Hematopoietic multipotent progenitor cell (in vitro differentiated cells): ENCODE results near the gene ENAH. TPM values are rescaled to one million over a fixed set of nuclear protein-coding genes. Genes with fewer than 3 reads are reported as not detected.

ENCODE experiments used
- DNase-seq, 3 donors: peaks; one replicate each; pipeline ENCODE4 v3.0.0-alpha.2; 2011 to 2015; ENCODE audit warnings: low read depth in 2 of 3, low spot score in 2 of 3
- total RNA-seq: library from RNA; depleted of rRNA; stranded (reverse); fragments of >200 nt; gene quantifications from one replicate; pipeline ENCODE4 v1.2.3, GENCODE V29; 2012

The ENAH gene
- total RNA-seq, 1 donor: 0.54 TPM

DNA sequence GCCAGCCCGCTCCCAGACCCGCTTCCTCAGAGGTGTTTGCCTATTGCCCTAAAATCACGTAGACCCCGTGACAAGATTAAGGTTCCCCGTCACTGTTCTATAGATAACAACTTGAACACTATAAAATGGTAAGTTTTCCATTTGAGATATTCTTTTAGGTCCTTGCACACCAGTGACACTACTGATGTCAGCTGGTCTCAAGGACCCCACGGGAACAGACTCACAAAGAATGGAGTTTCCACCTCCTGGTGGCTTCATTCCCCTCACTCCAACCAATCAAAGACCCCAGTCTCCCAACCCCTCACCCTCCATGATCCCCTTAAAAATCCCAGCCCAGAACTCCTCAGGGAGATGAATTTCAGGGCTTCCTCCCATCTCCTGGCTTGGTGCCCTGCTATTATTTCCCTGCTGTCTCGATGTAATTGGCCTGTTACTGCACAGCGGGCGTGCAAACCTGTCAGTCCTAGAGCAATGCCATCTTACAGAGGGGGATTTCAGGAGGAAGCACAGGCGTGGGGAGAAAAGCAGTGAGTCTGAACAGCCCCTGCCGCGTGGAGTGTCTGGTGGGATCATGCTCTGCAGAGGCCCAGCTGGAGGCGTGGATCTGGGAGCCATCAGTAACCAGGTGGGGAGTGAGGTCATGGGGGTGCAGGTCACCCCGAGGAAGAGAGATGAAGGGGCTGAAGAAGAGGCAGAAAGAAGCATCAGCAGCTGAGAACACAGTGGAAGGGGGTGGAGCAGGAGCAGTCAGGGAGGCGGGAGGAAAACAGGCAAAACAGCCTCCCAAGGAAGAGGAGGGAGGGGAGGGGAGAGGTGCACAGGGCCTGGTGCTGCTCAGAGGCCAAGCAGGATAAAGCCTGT, 190.0 kb downstream of the ENAH start:
- DNase-seq: no peak

GRCh38 chr1:225462429-225462713, 190.6 kb downstream of the ENAH start:
- DNase-seq: no peak

DNA sequence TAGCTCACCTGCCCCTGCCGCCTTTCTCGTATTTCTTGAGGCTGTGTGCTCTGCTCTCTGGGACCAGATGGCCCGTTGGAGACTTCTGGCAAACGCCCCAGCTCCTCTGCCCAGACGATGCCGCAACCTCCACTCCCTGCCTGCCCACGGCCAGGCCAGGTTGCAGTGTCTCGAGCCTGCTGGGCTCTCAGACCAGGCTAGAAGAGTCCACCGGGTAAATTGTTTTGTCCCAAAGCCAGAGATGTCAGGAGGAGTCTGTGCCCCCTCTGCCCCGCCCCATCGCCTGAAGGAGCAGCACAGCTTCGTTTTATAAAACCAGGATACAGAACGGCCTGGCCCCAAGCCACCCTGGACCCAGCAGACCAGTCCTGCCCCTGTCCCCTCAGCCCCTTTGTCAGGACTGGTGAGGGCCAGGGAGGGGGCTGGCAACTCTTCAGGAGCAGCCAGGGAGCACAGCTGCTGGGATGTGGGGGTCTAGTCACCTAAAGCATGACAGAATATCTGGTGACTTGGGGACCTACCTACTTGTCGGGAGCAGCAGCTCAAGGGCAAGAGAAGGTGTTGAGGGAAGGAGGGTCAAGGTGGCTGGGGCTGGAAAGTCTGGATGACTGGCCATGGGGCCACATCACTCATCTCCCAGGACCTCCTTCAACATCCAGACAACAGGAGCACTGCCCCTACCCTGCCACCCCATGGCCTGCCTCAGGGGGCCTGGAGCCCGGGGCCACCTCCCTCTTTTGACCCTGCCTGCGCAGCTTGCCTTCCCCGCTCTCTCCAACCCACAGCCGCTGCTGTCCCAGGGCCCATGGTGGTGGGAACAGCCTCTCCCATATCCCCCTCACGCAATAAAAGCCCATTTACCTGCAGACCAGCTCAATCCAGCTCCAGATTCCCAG, 191.1 kb downstream of the ENAH start:
- DNase-seq: no peak

- DNase-seq: no peak
These were observed 192.0 kb downstream of the ENAH start for GRCh38 chr1:225460737-225461532.

- no peak for DNase-seq
These were observed 192.7 kb downstream of the ENAH start for GRCh38 chr1:225460021-225460736.

- DNase-seq: no peak
These were observed 194.7 kb downstream of the ENAH start for GRCh38 chr1:225458222-225458631.

- DNase-seq: no peak
These were observed 198.2 kb downstream of the ENAH start for GRCh38 chr1:225454733-225455132.

DNA sequence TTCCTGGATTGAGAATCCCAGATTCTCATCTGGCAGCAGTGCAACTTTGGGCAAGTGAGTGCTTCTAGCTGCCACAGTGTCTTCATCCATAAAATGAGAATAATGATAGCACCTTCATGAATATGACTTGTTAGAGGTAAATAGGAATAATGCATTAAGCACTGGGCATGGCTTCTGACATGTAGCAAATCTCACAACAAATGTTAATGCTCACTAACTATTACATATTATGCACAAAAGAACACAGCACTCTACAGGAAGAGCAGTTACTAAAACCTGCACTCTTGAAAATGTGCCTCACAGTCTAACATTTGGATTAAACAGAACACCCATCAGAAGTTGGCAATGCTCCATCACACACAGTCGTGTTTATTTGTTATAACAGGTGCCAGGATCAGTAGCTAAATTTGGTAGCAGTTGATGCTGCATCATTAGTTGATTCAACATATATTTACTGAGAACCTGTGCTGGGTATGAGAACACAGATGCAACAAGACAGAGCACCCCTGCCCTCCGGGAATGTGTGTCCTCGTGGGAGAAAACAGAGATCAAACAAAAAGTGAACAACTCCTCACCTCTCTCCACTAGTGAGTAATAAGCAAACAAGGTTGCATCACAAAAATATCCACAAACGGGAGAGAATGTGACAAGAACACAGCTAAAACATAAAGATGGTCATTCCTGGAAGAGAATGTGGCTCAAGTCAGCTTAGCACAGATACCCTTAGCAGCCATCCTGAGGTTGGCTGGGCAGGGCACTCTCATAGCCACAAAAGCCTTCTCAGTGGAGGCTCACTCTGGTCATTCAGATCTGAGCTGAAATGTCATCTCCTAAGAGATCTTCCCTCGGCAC, 198.9 kb downstream of the ENAH start:
- no peak for DNase-seq

GRCh38 chr1:225451840-225452515, 200.9 kb downstream of the ENAH start:
- no peak for DNase-seq

GRCh38 chr1:225451340-225451739, 201.6 kb downstream of the ENAH start:
- no peak for DNase-seq

DNA sequence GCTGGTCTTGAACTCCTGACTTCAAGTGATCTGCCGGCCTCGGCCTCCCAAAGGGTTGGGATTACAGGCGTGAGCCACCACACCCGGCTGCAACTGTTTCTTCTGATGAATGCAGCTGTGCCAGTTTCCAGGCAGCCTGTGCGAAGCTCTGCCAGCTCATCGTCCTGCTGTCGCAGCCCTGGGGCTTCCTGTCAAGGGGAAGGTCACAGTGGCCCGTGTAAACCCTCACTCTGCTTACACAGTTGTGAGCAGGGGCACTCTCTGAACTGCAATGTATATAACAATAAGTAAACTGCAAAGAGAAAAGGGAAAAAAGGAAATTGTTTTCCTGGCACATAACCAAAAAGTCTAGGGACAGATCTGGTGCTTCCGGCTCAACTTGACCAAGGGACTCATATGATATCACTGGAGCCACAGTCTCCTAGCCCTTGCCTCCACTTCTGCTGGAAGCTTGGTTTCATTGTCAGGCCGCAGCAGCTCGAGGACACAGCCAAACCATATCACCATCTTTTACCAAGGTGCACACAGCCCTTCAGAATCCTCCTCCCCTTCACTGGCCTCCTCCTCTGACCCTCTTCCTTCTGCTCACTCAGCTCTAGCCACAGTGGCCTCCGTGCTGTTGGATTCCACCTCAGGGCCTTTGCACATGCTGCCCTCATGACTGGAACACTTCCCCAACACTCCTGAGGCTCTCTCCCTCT, 202.3 kb downstream of the ENAH start:
- DNase-seq: peak in 1 of 3 donors; percentile 41

DNA sequence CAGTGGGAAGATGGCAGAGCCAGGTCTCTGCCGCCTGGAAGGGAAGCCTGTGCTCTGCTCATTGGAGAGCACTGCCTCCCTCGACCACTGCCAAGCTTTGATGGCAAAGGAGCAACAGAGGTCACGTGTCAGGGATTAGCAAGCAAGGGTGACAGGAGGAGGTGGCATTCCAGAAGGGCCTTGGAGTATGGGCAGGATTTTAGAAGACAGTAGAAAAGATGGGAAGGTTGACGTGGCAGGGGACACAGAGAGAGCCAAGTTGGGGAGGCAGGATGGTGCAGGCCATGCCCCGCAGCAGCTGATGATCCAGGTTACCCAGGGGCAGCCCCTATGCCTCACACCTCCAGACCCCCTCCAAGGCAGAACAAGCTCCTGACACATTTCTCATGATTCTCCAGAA, 203.1 kb downstream of the ENAH start:
- no peak for DNase-seq

- no peak for DNase-seq
These were observed 203.7 kb downstream of the ENAH start for GRCh38 chr1:225449261-225449660.

DNA sequence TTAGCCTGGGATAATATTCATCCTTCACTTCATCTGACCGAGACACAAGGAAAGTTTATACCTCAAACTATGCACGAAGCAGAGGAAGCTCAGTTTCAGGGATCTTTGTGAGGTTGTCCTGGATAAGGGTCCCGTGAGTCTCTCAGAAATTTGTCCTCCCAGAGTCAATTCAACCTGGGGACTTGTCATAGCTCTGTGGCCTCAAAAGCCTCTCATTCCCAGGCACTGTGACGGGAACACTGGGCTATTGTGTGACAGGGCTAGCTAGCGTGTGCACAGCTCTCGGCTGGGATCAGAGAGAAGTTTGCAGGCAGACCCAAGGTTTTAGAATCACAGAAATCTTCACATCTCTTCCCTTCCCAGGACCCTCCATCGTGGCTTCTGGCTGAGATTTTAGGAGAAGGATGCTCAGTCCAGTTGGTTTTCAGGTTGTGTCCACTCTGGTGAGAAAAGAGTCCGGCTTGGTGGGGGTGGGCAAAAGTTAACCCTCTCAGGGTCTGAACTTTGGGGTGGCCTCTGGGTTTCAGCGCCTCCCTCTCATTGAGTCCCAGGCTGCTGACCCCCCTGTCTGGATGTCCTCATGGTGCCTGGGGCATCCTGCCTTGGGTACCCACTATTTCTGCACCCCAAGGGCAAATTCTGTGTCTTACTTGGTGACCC, 204.6 kb downstream of the ENAH start:
- DNase-seq: no peak

DNA sequence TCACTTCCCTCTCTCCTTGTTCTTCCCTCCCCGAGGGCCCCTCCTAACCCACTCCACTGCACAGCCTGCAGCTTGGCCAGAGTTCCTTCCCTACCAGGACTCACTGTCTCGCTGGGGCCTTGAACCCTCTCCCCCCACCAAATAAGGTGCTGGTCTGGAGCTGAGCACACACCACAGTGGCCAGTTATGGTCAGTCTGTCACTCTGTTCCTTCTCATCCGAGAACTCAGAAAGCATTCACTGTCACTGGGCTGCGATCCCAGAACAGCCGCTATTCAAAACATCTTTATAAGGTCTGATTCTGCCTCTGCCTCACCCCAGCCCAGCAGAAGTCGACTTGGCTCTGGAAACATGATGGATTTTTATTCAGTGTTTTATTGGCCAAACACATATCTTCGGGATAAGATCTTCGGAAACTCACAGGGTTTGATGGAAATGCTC, 205.3 kb downstream of the ENAH start:
- no peak for DNase-seq

DNA sequence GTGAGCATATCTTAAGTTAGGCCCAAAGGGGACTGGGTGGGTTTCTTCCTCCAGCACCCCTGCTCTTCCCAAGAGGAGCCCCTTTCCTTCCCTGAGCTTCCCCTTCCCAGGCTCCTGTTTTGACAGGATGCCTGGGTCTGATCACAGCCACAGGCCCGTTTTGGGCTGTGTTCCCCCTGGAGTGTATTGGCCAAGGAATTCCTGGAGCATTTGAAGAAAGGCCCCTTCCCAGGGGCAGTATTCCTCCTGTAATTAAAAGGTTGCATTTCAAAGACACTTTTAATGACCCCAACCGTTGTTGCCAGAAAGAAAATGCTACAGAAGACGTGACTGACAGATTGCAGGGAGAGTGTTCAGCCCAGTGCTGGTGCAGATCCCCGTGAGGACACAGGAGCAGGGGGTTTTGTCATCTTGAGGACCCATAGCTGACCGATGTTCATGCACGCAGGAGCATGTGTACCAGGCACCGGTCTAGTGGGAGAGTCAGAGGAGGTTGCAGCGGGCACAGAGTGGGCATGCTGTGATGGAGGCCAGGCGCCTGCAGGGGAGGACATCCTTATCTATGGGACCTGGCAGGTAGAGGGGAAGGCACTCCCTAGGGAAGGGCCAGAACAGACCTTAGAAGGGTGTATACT, 205.8 kb downstream of the ENAH start:
- DNase-seq: no peak

DNA sequence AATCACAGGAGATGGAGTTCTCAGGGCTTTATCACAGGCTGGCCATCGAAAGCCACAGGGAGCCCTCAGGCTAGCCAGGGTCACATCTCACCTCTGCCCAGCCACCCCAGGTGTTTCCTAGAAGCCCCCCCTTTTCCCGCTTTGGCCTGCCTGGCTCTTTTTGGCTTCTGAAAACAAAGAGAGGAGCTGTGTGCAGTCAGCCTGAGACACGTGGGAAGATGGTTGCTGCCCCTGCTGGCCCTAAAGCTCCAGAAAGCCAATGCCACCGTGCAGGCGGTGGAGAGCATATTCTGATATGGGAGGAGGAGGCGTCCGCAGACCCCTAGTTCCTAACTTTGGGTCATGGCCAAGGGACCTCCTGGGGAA, 206.3 kb downstream of the ENAH start:
- peak in 1 of 3 donors; percentile 26 for DNase-seq
